Calu3 (cell line): ENCODE data around the gene SLC39A6. TPM values are rescaled to one million over a fixed set of nuclear protein-coding genes. Genes with fewer than 3 reads are reported as not detected.

ENCODE experiments used
- BruUV-seq: library from RNA; stranded (reverse); fragments of 400-500 nt; replicated peaks from 2 replicates; lab custom pipeline; 2021; lab: Mats Ljungman, UMichigan
- CTCF ChIA-PET: fragments of 300-600 bp; sonication (Branson Sonifier 250); formaldehyde crosslinking; loops from one replicate; lab custom pipeline; 2022; ENCODE audit warnings: antibody characterized with exemption; lab: Charles Lee
- DNase-seq: peaks from one replicate; pipeline ENCODE4 v3.0.0; 2022
- H3K27ac Mint-ChIP-seq: one replicate; pipeline ENCODE4 v1.8.0; 2022; ENCODE audit warnings: mixed read lengths; ENCODE audit not compliant: unreplicated experiment
- H3K27me3 Mint-ChIP-seq: one replicate; pipeline ENCODE4 v1.8.0; 2022; ENCODE audit warnings: mixed read lengths; ENCODE audit not compliant: unreplicated experiment
- H3K36me3 Mint-ChIP-seq: one replicate; pipeline ENCODE4 v1.8.0; 2022; ENCODE audit warnings: mild to moderate bottlenecking, moderate library complexity, mixed read lengths; ENCODE audit not compliant: insufficient read depth, unreplicated experiment
- H3K4me1 Mint-ChIP-seq: one replicate; pipeline ENCODE4 v1.8.0; 2022; ENCODE audit warnings: mild to moderate bottlenecking, low read depth, mixed read lengths; ENCODE audit not compliant: unreplicated experiment
- H3K4me3 Mint-ChIP-seq: one replicate; pipeline ENCODE4 v1.8.0; 2022; ENCODE audit warnings: mild to moderate bottlenecking, low read depth, moderate library complexity, mixed read lengths; ENCODE audit not compliant: unreplicated experiment
- H3K9me3 Mint-ChIP-seq: one replicate; pipeline ENCODE4 v1.8.0; 2022; ENCODE audit warnings: low read depth, mixed read lengths; ENCODE audit not compliant: unreplicated experiment
- CTCF ChIP-seq: fragments of 200-600 bp; IDR thresholded peaks from one replicate; pipeline ENCODE4 v1.8.0; 2022; ENCODE audit warnings: antibody characterized with exemption; ENCODE audit not compliant: unreplicated experiment
- intact Hi-C: fragments of 100-400 bp; cut with micrococcal nuclease; formaldehyde crosslinking; loops from one replicate; pipeline ENCODE4 v1.10.0; 2022; ENCODE audit not compliant: unreplicated experiment
- total RNA-seq: library from RNA; stranded (reverse); gene quantifications from 2 replicates; pipeline ENCODE4 v1.2.3, GENCODE V29; 2022

The SLC39A6 gene
- total RNA-seq, 1 experiment from 2014 or later = 62.9 TPM

- no peak for DNase-seq
- TF ChIP-seq CTCF = no peak
- no peak overlapping the region for H3K4me3 Mint-ChIP-seq
- intact Hi-C loops = no loop called here
- H3K27me3 Mint-ChIP-seq = no peaks in the 10 kb centered on the region
- no TSS peak for BruUV-seq
- peaks cover 26% of the 10 kb centered on the region for H3K36me3 Mint-ChIP-seq
- H3K9me3 Mint-ChIP-seq = no peaks in the 10 kb centered on the region
- H3K4me1 Mint-ChIP-seq = peaks cover 11% of the 10 kb centered on the region
- H3K27ac Mint-ChIP-seq = no peak overlapping the region
- CTCF ChIA-PET = no interaction called here
These were observed 20.5 kb downstream of the SLC39A6 start for GRCh38 chr18:36108601-36109000.

- peaks cover 11% of the 10 kb centered on the region for H3K4me1 Mint-ChIP-seq
- H3K4me3 Mint-ChIP-seq = no peak overlapping the region
- BruUV-seq = no TSS peak
- TF ChIP-seq CTCF = no peak
- no peak for DNase-seq
- no peaks in the 10 kb centered on the region for H3K9me3 Mint-ChIP-seq
- intact Hi-C loops = no loop called here
- H3K36me3 Mint-ChIP-seq = peaks cover 26% of the 10 kb centered on the region
- CTCF ChIA-PET = no interaction called here
- H3K27me3 Mint-ChIP-seq = no peaks in the 10 kb centered on the region
- no peak overlapping the region for H3K27ac Mint-ChIP-seq
These were observed 20.9 kb downstream of the SLC39A6 start for GRCh38 chr18:36108196-36108595.

DNA sequence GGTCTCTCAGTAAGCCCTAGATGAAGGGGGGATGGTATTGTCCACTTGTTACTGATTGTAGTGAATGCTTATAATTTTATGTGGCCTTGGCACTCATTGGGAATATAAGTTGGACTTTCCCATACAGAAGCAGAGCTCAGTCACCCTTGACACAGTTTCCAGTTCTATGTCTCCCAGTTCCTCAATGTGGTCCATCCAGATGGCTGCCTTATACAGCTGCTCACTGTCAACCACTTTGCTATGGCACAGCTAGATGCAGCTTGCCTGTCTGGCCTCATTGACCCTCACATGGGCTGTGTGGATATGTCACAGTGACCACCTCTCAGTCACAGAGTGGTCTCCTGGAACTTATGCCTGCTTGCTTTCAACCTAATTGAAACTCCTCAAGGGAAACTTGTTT, 21.7 kb downstream of the SLC39A6 start:
- H3K36me3 Mint-ChIP-seq = peaks cover 23% of the 10 kb centered on the region
- intact Hi-C loops = no loop called here
- DNase-seq = no peak
- CTCF ChIA-PET = no interaction called here
- H3K4me3 Mint-ChIP-seq = no peak overlapping the region
- BruUV-seq = no TSS peak
- no peak for TF ChIP-seq CTCF
- peaks cover 11% of the 10 kb centered on the region for H3K4me1 Mint-ChIP-seq
- H3K27me3 Mint-ChIP-seq = no peaks in the 10 kb centered on the region
- H3K27ac Mint-ChIP-seq = no peak overlapping the region
- no peaks in the 10 kb centered on the region for H3K9me3 Mint-ChIP-seq

GRCh38 chr18:36104749-36105148, 24.4 kb downstream of the SLC39A6 start:
- Mint-ChIP-seq H3K9me3 (peaks cover 3% of the 10 kb centered on the region), H3K4me3 (no peak overlapping the region), H3K27ac (no peak overlapping the region), H3K4me1 (peaks cover 11% of the 10 kb centered on the region), H3K36me3 (peaks cover 4% of the 10 kb centered on the region), H3K27me3 (no peaks in the 10 kb centered on the region)
- intact Hi-C loops = no loop called here
- CTCF ChIA-PET = no interaction called here
- TF ChIP-seq CTCF = no peak
- BruUV-seq = no TSS peak
- no peak for DNase-seq
